ENCODE data around the gene PAPSS1.
"Not testable (repeated sequence)": the region's sequence is repeated elsewhere in the genome, so short reads cannot be mapped to it uniquely, and the experiment has no call there.

PAPSS1 gene

GRCh38 chr4:107725281-107725859 lies 5.3 kb upstream of the PAPSS1 start:
- DNase-seq = no peak

- DNase-seq = not testable (repeated sequence)
Measured at GRCh38 chr4:107723331-107723730, 3.3 kb upstream of the PAPSS1 start.

- no peak for DNase-seq
Measured at GRCh38 chr4:107721436-107722100, 1.5 kb upstream of the PAPSS1 start.

GRCh38 chr4:107719207-107719921 lies 670 bp downstream of the PAPSS1 start:
- DNase-seq = no peak

GRCh38 chr4:107718351-107718965 lies 1.6 kb downstream of the PAPSS1 start:
- no peak for DNase-seq

- DNase-seq = no peak
Measured at GRCh38 chr4:107714256-107714655, 5.8 kb downstream of the PAPSS1 start.

GRCh38 chr4:107712236-107712635 lies 7.8 kb downstream of the PAPSS1 start:
- no peak for DNase-seq

GRCh38 chr4:107711831-107712230 lies 8.2 kb downstream of the PAPSS1 start:
- DNase-seq = no peak

GRCh38 chr4:107710493-107711459 lies 9.3 kb downstream of the PAPSS1 start:
- no peak for DNase-seq

GRCh38 chr4:107709916-107710315 lies 10.1 kb downstream of the PAPSS1 start:
- no peak for DNase-seq

- DNase-seq = no peak
Measured at GRCh38 chr4:107708225-107708624, 11.8 kb downstream of the PAPSS1 start.

- no peak for DNase-seq
Measured at GRCh38 chr4:107705742-107706556, 14.1 kb downstream of the PAPSS1 start.

GRCh38 chr4:107701565-107701964 lies 18.5 kb downstream of the PAPSS1 start:
- DNase-seq = no peak

GRCh38 chr4:107699466-107700206 lies 20.4 kb downstream of the PAPSS1 start:
- DNase-seq = no peak

GRCh38 chr4:107696187-107696586 lies 23.8 kb downstream of the PAPSS1 start:
- DNase-seq = not testable (repeated sequence)

GRCh38 chr4:107693132-107693531 lies 26.9 kb downstream of the PAPSS1 start:
- no peak for DNase-seq

GRCh38 chr4:107692202-107692601 lies 27.8 kb downstream of the PAPSS1 start:
- DNase-seq = no peak

- DNase-seq = no peak
Measured at GRCh38 chr4:107691378-107691777, 28.7 kb downstream of the PAPSS1 start.

- no peak for DNase-seq
Measured at GRCh38 chr4:107689912-107690587, 30.0 kb downstream of the PAPSS1 start.

- DNase-seq = no peak
Measured at GRCh38 chr4:107688421-107688820, 31.6 kb downstream of the PAPSS1 start.
